NCI-H146 treated with DMSO at 0.1 percent for 48 hours (cell line): Measurements from ENCODE around the gene TCP1.
"Not testable (repeated sequence)": the region's sequence is repeated elsewhere in the genome, so short reads cannot be mapped to it uniquely, and the experiment has no call there.

Source experiments
- DNase-seq: peaks from one replicate; lab custom pipeline; 2025; ENCODE audit not compliant: unreplicated experiment; lab: John Stamatoyannopoulos, UW

Gene TCP1

GRCh38 chr6:159778131-159778530 is 11.3 kb downstream of the TCP1 start:
- no peak for DNase-seq

GRCh38 chr6:159777240-159777904 is 12.0 kb downstream of the TCP1 start:
- no peak for DNase-seq

- DNase-seq: no peak
These were observed 17.2 kb downstream of the TCP1 start for GRCh38 chr6:159772196-159772595.

GRCh38 chr6:159769470-159769869 is 19.9 kb downstream of the TCP1 start:
- DNase-seq: no peak

- DNase-seq: no peak
These were observed 22.5 kb downstream of the TCP1 start for GRCh38 chr6:159766906-159767305.

- no peak for DNase-seq
These were observed 26.6 kb downstream of the TCP1 start for GRCh38 chr6:159762681-159763293.

- DNase-seq: peak; percentile 97
These were observed 27.3 kb downstream of the TCP1 start, which contains the start of gene ACAT2 for GRCh38 chr6:159761873-159762680. TSS of gene ACAT2 (plus strand) at chr6:159762045. CDS start at chr6:159762088, 43 bp downstream.

- DNase-seq: no peak
These were observed 28.1 kb downstream of the TCP1 start for GRCh38 chr6:159761129-159761872.

GRCh38 chr6:159760602-159761057 is 28.8 kb downstream of the TCP1 start:
- DNase-seq: no peak

- no peak for DNase-seq
These were observed 29.8 kb downstream of the TCP1 start for GRCh38 chr6:159759645-159760044.

- DNase-seq: no peak
These were observed 31.1 kb downstream of the TCP1 start for GRCh38 chr6:159758031-159759001.

GRCh38 chr6:159756508-159756907 is 32.9 kb downstream of the TCP1 start:
- DNase-seq: no peak

GRCh38 chr6:159754959-159755914 is 34.2 kb downstream of the TCP1 start:
- DNase-seq: no peak

GRCh38 chr6:159754401-159754800 is 35.0 kb downstream of the TCP1 start:
- DNase-seq: no peak

GRCh38 chr6:159753081-159753872 is 36.1 kb downstream of the TCP1 start:
- DNase-seq: no peak

GRCh38 chr6:159751448-159751847 is 38.0 kb downstream of the TCP1 start:
- DNase-seq: no peak

GRCh38 chr6:159748127-159748526 is 41.3 kb downstream of the TCP1 start:
- DNase-seq: not testable (repeated sequence)

GRCh38 chr6:159746759-159747158 is 42.6 kb downstream of the TCP1 start:
- DNase-seq: no peak
